SK-N-SH (cell line): ENCODE data around the gene SORL1.

Experiments used
- CTCF ChIP-seq: fragments of 200-600 bp; sonication (generic); IDR thresholded peaks from 2 replicates; pipeline ENCODE4 v1.6.1; 2017; ENCODE audit warnings: antibody characterized with exemption, mild to moderate bottlenecking, moderate library complexity
- EP300 ChIP-seq, 2 experiments: IDR thresholded peaks; 2 replicates each; pipeline versions ENCODE4 v1.4.0 to v1.6.1; 2012; ENCODE audit warnings: borderline replicate concordance in 1 of 2, low read depth in 1 of 2, low read length in 1 of 2
- NFIC ChIP-seq: IDR thresholded peaks from 2 replicates; pipeline ENCODE4 v1.4.0; 2012; ENCODE audit warnings: borderline replicate concordance
- POLR2AphosphoS5 ChIP-seq: IDR thresholded peaks from 2 replicates; pipeline ENCODE4 v1.6.1; 2012; ENCODE audit warnings: low read depth, low read length
- TEAD4 ChIP-seq: IDR thresholded peaks from 2 replicates; pipeline ENCODE4 v1.4.0; 2012; ENCODE audit warnings: mild to moderate bottlenecking, borderline replicate concordance; ENCODE audit not compliant: insufficient read depth

DNA sequence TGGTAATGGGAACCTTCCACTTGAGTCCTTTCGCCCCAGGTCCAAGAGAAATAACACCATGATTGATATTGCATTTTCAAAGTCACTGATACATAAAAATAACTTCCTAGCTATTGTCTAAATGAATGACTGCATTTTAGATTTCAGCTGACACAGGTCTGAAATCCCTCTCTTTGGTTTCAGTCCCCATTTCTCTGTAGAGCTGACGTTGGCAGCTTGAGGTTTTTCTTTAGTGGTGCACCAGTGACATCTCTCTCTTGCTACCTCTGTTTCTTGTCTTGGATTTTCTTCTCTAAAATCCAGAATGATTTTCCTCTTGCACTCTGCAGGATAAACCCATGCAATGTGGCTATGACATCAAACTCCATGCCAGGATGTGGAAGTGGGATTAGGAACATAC is 31.7 kb upstream of the SORL1 start:
- TF ChIP-seq CTCF (no peak), EP300 (IDR thresholded peaks at IDR 0.05; ENCODE audit: borderline replicate concordance in 1 of 2, low read depth in 1 of 2, low read length in 1 of 2) (no peak), NFIC (no peak), POLR2AphosphoS5 (no peak), TEAD4 (no peak)
